HG03139 (cell line): Measurements from ENCODE around the gene CEBPZOS.
"Not testable (repeated sequence)": the region's sequence is repeated elsewhere in the genome, so short reads cannot be mapped to it uniquely, and the experiment has no call there.

ENCODE experiments used
- ATAC-seq: cut with Tn5 transposase; IDR thresholded peaks from one replicate; pipeline ENCODE4 v1.9.1; 2021; ENCODE audit not compliant: unreplicated experiment

CEBPZOS gene

GRCh38 chr2:37190290-37190689 is 6.0 kb upstream of the CEBPZOS start:
- no peak for ATAC-seq

- ATAC-seq = no peak
Measured at GRCh38 chr2:37191253-37191652, 5.0 kb upstream of the CEBPZOS start.

DNA sequence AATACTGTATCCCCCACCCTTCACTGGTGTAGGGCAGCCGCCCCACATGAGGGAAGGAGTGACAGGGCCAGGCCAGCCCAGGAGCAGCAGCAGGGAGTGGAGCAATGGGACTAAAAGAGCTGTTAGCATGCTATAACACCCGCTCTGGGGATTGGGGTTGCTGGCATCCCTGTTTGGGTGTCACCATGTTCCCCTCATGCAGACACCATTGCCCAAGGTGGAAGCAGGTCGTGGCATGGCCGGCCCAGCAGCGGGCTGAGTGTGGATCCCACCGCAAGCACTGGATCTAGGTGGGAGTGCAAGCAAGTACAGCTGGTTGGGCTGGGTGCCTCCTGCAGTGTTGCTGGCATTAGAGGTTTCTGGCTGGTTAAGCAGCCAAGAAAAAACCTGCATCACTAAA is 4.5 kb upstream of the CEBPZOS start:
- ATAC-seq = no peak

GRCh38 chr2:37192551-37192950 is 3.7 kb upstream of the CEBPZOS start:
- ATAC-seq = no peak

- not testable (repeated sequence) for ATAC-seq
Measured at GRCh38 chr2:37195862-37196319, 405 bp upstream of the CEBPZOS start.

- no peak for ATAC-seq
Measured at GRCh38 chr2:37198681-37199065, 2.4 kb downstream of the CEBPZOS start.

- ATAC-seq = no peak
Measured at GRCh38 chr2:37201208-37201607, 4.9 kb downstream of the CEBPZOS start.

GRCh38 chr2:37201766-37202165 is 5.5 kb downstream of the CEBPZOS start:
- no peak for ATAC-seq

DNA sequence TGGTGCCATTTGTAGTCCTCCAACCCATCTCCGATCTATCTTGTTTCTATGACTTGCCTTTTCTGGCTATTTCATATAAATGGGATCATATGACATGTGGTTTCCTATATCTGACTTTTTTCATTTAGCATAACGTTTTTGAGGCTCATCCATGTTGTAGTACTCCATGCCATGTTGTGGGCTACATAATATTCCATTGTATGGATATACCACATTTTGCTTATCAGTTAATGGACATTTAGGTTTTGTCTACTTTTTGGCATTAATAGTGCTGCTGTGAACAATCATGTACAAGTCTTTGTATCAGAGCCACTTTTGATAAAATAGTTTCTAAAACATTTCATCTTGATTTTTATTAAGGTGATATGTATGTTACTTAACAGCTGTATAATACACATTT is 7.4 kb downstream of the CEBPZOS start:
- ATAC-seq = no peak

- not testable (repeated sequence) for ATAC-seq
Measured at GRCh38 chr2:37205071-37205661, 8.9 kb downstream of the CEBPZOS start.

GRCh38 chr2:37205689-37206341 is 9.5 kb downstream of the CEBPZOS start:
- ATAC-seq = no peak

DNA sequence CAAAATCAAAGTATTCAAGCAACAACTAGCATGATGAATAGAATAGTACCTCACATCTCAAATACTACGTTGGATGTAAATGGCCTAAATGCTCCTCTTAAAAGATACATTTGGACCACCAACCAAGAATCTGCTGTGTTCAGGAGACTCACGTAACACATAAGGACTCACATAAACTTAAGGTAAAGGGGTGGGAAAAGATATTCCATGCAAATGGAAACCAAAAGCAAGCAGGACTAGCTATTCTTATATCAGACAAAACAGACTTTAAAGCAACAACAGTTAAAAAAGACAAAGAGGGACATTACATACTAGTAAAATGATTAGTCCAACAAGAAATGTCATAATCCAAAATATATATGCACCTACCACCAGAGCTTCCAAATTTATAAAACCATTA is 10.5 kb downstream of the CEBPZOS start:
- not testable (repeated sequence) for ATAC-seq

GRCh38 chr2:37211212-37211611 is 14.9 kb downstream of the CEBPZOS start:
- ATAC-seq = no peak

GRCh38 chr2:37211939-37212338 is 15.6 kb downstream of the CEBPZOS start:
- no peak for ATAC-seq

- ATAC-seq = no peak
Measured at GRCh38 chr2:37215250-37215649, 19.0 kb downstream of the CEBPZOS start.

DNA sequence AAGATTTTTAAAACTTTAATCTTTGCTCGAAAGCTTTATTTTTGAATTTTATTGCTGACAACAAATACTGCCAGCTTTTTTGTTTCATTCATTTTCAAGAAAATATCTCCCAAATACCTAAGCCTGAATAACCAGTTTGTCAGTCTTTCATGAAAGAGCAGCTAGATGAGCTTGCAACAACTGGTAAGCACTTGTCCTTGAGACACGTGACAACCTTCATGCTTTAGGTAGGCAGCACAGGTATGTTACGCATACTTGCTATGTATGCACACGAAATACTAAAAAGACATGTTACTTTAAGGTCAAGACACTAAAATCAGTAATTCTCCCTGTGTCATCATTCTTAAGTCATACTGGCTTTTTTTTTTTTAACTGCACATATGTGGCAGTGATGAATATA is 22.8 kb downstream of the CEBPZOS start:
- ATAC-seq = no peak

DNA sequence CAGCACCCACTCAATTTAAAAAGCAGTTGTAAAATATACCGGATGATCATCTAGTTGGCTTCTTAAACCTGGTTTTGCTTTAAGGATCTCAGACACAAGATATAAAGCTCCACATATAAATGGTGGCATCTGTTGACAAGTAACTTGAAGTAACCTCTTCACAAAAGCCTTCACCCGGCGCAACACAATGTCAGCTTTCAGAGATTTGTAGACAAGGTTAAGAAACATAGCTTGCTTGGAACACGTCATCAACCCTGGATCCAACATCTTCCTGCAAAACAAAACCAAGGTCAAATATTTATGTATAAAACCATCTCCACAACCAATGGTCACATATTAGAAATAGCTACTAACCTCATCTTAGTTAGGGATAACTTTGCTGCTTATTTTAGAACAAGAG is 26.8 kb downstream of the CEBPZOS start:
- no peak for ATAC-seq

DNA sequence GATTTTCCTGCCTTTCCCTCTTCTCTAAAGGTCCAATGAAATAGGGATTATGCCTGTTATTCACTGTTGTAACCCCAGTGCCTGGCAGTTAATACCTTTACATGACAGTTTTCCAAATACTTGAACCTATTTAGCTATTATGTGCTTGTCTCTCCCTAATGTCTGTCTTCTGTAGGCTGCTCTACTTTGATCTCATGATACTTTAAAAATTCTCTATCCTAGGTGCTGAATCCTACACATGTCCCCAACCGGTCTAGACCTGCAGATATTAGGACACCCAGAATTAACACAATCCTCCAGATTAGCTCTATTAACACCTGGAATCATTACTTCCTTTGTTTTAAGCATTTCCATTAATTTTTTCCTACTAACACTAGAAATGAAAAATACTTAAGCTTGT is 27.8 kb downstream of the CEBPZOS start:
- no peak for ATAC-seq

DNA sequence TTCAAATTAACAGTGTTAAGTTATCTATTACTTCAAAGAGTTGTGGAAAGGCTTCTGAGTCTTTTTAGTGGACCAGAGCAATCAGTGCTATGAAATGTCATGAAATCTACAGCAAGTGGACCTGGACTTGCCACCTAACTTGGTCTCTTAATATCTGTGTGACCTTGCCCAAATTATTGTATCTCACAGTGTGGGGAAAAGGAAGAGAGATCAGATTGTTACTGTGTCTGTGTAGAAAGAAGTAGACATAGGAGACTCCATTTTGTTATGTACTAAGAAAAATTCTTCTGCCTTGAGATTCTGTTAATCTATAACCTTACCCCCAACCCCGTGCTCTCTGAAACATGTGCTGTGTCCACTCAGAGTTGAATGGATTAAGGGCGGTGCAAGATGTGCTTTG is 28.8 kb downstream of the CEBPZOS start:
- ATAC-seq = not testable (repeated sequence)

DNA sequence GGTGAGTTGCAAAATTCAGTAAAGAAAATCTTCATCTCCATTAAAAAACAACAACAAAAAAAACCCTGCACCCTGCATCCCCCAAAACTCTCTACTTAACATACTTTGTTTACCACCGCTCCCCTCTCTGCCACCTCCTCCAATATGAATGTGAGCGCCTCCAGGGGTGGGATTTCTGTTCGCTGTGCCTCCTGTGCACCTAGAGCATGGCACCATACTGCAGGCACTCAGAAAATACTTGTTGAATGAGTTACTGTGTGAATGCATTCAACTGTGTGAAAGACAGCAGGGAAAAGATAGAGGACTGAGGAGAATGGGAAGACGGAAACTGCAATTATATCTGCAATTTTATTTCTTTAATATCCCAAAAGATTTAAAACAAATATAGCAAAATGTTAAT is 30.6 kb downstream of the CEBPZOS start:
- ATAC-seq = no peak

- ATAC-seq = no peak
Measured at GRCh38 chr2:37228788-37229187, 32.5 kb downstream of the CEBPZOS start.

- no peak for ATAC-seq
Measured at GRCh38 chr2:37230581-37230980, 34.3 kb downstream of the CEBPZOS start.
